NCI-H2107 treated with DMSO at 0.1 percent for 48 hours (cell line): Measurements from ENCODE around the gene RAPGEF5.

Experiments used
- DNase-seq: peaks from one replicate; lab custom pipeline; 2025; ENCODE audit not compliant: unreplicated experiment; lab: John Stamatoyannopoulos, UW

Gene RAPGEF5

DNA sequence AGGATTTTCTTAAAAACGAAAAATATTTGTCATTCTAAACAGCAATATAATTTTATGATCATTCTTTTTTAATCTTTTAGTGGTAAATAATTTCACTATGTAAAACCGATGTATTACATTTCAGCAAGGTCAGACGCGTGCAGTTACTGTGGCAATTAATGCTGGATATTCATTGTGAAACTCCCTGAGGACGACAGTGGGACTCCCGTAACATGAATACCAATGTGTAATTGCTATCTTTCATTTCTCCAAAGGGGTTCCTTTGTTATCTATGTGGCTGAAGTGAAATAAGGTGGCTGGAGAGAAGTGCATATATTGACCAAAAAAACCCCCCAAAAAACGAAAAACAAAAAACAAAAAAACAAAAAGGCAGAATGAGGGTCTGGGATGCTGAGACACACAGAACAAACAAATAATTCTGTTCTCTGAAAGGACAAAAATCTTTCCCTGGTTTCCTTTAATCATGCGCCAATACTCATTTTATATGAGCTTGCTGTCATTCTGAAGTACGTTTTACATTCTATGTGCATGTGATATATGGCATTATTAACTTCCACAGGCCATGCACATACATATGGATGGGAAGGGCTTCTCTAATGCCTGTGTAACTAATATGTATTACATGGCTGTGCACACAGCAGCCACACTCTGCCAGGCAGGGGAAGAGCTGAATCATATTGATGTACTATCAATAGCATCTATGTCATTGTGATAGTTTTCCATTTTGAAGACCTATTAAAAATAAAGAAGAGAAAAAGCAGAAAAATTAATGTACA, 161.4 kb downstream of the RAPGEF5 start:
- no peak for DNase-seq

GRCh38 chr7:22194658-22195273, 162.2 kb downstream of the RAPGEF5 start:
- no peak for DNase-seq

DNA sequence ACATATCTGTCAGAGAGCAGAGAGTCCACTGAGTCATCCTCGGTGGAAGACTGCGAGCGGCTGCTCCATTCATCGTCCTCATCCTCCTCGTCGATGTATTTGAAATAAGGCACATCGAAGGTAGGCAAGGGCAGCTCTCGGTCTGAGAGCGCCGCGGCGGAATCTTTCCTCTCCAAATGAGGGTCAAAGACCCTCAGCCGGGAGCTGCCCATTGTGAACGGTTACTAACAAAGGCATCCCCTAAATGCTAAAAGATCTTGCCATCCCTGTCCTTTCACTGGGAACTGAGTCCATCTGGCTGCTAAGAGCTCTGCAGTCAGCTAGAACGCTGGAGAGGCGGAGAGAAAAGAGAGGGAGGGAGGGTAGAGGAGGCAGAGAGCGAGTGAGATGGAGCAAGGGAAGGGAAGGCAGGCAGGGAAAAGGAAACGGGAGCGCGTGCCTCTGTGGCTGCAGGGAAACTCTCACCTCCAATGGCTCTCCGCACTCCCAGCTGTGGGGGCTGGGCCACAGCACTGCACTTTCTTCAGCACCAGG, 163.4 kb downstream of the RAPGEF5 start:
- peak; percentile 94 for DNase-seq

DNA sequence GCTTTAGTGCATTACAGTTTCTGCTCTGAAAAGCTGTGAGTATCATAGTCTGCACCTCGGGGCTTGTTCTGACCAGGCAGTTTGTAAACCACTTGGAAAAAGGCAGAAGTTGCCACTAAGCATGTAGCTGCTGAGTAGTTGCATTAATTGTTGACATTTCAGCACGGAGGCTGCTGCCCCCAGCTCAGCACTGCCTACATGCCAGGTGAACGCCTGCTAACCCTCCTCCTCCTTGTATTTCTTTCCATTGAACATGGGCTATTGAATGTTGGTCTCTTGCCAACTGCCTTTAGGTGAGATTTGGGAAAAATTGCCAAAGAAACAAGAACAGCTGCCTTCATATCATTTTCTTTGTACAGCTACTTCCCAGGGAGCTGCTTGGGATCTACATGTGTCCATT, 164.2 kb downstream of the RAPGEF5 start:
- DNase-seq: no peak

DNA sequence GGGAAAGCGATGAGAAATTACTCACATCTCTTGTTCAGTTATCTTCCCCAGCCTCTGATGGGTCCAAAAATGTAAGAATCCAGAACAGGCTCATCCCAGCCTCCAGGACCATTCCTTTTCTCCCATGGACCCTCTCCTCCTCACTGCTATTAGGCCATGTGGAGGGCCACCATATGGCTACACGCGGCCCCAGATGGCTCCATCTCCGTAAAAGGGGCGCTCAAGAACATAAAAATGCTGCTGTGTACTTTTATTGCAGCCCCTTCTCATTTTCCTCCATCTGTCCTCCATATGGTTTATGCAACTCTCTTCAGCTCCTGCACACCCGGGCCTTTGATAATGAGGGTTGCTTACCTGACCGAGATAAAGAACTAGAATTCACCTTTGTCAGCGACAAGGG, 166.2 kb downstream of the RAPGEF5 start:
- no peak for DNase-seq

GRCh38 chr7:22189741-22190140, 167.2 kb downstream of the RAPGEF5 start:
- no peak for DNase-seq

GRCh38 chr7:22189230-22189629, 167.7 kb downstream of the RAPGEF5 start:
- DNase-seq: no peak

DNA sequence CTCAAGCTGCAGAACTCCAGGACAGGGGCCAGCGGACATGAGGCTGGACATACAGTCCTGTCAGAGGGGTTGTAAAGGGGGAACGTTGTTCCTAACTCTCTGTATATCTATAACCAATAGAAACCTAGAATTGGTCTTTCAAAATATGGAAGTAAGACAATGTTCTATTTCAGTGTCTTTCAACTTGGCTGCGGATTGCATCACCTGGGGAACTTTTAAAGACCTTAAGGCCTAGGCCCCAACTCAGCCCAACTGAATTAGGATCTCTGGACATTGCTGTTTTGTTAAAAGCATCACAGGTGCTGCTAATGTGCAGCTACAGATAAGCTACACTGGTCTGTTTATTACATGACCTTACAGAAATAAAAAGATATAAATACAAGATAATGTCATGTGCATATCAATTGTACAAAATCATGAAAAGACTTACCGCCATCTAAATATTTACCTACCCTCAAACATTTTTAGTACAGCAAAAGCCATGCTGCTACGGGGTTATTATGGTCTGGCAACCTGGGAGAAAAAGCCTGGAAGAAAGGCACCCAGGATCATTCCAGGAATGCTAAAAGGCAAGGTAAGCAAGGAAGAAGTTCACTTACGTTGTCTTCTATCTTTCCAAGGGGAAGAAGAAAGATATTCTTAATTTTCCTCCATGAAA, 169.1 kb downstream of the RAPGEF5 start:
- DNase-seq: no peak

DNA sequence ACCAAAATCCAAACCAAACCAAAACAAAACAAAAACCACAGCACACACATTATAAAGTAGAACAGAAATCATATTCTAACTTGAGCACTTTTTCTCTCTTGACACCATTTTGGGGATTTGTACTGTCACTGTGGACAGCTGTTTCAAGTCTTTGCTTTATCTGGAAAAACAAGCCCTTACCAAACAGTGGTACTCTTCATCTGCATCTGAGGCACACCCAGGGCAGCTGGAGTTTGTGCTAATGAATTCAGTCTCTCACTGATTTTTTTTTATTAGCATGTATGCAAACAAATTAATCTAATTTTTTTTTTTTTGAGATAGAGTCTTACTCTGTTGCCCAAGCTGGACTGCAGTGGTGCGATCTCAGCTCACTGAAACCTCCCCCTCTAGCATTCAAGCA, 171.4 kb downstream of the RAPGEF5 start:
- no peak for DNase-seq

DNA sequence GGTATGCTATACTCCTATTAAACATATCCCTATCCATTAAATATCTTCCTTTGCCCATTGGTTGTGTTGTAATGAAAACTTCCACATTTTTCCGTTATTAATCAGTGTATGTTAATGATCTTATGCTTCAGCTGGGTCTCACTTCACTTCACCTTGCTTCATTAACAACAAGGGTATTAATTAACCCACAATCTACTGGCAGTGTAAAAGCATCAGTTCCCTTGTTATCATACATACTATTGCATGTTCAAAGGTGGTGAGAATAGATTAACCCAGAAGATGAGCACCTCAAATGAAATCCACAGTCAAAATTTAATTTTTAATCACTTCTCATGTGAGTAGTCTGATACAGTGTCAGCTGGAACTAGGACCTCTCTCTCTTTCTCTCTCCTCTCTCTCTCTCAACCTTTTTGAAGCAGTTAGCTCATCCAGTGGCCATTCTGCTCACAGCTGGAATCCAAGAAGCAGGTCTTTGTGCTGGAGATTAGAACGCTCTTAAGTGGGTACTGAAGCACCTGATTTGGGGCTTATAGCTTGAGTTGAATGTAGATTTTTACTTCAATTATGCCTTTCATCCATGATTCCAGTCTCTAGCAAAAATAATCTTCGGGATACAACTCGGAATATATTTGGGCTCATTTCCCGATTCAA, 172.3 kb downstream of the RAPGEF5 start:
- DNase-seq: no peak

GRCh38 chr7:22183522-22184280, 173.3 kb downstream of the RAPGEF5 start:
- no peak for DNase-seq

GRCh38 chr7:22182149-22182548, 174.8 kb downstream of the RAPGEF5 start:
- DNase-seq: no peak

DNA sequence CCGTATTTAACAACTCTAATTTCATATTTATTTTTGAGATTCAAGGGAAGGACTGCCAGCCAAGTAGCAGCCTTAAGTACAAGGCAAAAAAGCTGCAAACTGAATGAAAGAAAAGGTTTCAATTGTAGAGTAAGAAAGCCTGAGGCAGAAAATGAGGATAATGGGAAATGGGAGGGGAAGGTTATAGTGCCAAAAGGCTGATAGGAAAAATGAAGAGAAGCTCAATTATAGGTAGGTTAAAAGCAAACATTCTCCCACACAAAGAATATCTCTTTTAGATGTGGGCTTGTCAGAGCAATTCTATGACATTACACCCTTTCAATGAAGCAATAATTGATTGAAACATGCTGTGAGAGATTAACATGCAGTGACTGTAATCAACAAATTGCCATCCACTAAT, 175.3 kb downstream of the RAPGEF5 start:
- no peak for DNase-seq

DNA sequence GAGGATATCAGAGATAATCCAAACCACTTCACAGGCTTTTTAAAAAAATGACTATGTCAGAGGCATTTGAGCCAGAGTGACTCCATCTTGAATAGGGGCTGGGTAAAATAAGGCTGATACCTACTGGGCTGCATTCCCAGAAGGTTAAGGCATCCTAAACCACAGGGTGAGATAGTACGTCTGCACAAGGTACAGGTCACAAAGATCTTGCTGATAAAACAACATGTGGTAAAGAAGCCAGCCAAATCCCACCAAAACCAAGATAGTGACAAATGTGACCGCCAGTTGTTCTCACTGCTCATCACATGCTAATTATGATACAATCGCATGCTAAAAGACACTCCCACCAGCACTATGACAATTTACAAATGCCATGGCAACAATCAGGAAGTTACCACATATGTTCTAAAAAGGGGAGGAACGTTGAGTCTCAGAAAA, 177.5 kb downstream of the RAPGEF5 start:
- DNase-seq: no peak

GRCh38 chr7:22178735-22179134, 178.2 kb downstream of the RAPGEF5 start:
- no peak for DNase-seq

GRCh38 chr7:22176791-22177412, 180.1 kb downstream of the RAPGEF5 start:
- no peak for DNase-seq

GRCh38 chr7:22174574-22174953, 182.4 kb downstream of the RAPGEF5 start:
- no peak for DNase-seq

GRCh38 chr7:22173685-22174573, 183.0 kb downstream of the RAPGEF5 start:
- DNase-seq: no peak

- no peak for DNase-seq
Measured at GRCh38 chr7:22168129-22168634, 188.8 kb downstream of the RAPGEF5 start.
